ENCODE results near the gene CHRD. TPM values are rescaled to one million over a fixed set of nuclear protein-coding genes. Genes with fewer than 3 reads are reported as not detected.

CHRD gene
- total and polyA plus RNA-seq, 10 of the 15 experiments (the other 5 are each of a cell fraction or from before 2014, with no cell fraction given) = not detected

DNA sequence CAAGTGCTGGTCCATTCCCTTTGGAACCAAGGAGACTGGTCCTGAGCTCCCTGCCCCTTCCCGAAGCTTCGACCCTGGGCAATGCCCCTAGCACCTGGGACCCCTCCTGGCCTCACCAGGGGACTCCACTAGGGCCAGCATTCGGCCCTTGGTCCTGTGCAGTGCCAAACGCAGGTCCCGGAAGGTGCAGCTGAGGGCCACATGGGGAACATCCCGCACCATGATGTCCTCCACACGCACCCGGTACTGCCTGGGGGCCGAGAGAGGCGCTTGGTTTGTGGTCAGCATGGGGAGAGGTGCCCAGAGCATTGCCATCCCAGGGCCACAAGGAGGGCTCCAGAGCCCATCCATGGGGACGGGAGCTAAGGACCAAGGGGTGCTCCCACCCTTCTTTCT lies 26.3 kb upstream of the CHRD start:
- TF ChIP-seq POLR2AphosphoS5 (IDR thresholded peaks at IDR 0.05; ENCODE audit: low read length) = no peak
- TF ChIP-seq WRNIP1 (IDR thresholded peaks at IDR 0.05; ENCODE audit: borderline replicate concordance, low read depth, low read length) = no peak
- TF ChIP-seq, protein P1, sequence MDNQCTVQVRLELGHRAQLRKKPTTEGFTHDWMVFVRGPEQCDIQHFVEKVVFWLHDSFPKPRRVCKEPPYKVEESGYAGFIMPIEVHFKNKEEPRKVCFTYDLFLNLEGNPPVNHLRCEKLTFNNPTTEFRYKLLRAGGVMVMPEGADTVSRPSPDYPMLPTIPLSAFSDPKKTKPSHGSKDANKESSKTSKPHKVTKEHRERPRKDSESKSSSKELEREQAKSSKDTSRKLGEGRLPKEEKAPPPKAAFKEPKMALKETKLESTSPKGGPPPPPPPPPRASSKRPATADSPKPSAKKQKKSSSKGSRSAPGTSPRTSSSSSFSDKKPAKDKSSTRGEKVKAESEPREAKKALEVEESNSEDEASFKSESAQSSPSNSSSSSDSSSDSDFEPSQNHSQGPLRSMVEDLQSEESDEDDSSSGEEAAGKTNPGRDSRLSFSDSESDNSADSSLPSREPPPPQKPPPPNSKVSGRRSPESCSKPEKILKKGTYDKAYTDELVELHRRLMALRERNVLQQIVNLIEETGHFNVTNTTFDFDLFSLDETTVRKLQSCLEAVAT (IDR thresholded peaks at IDR 0.05) = no peak
- TF ChIP-seq CREB1 (IDR thresholded peaks at IDR 0.05; ENCODE audit: low read depth) = no peak
- no peak for TF ChIP-seq ZBTB33 (IDR thresholded peaks at IDR 0.05)
- no peak for TF ChIP-seq EGR1 (IDR thresholded peaks at IDR 0.05; ENCODE audit: borderline replicate concordance in 1 of 2, low read depth in 2 of 2, low read length in 2 of 2)
- TF ChIP-seq ZNF217 (IDR thresholded peaks at IDR 0.05) = no peak
- no peak for TF ChIP-seq POU2F2 (IDR thresholded peaks at IDR 0.05; ENCODE audit: borderline replicate concordance, low read depth, low read length)
- no peak for TF ChIP-seq STAT1 (conservative IDR thresholded peaks at IDR 0.05)
- no peak for TF ChIP-seq NR2C1 (IDR thresholded peaks at IDR 0.05)
- TF ChIP-seq TCF7 (IDR thresholded peaks at IDR 0.05; ENCODE audit: borderline replicate concordance) = no peak
- in situ Hi-C loops (cut with MboI) = no loop called here
- RAD21 ChIA-PET (ENCODE audit: unreplicated experiment) = interaction anchor here (1.2 to 2.6 kb wide), 2 partner anchors 18 to 161 kb away, joined by 9 to 11 read pairs; no protein-coding TSS in a partner anchor

More for the DNA sequence above, 26.3 kb upstream of the CHRD start:
- H3K27me3 ChIP-seq (replicated peaks in 1 of 2; ENCODE audit: control insufficient read depth in 2 of 2, insufficient read depth in 2 of 2, low read length in 1 of 2) = no peaks in the 10 kb centered on the region; a peak in 1 of 4 replicates
- ChIA-PET POLR2A (no interaction called here), CTCF (interaction anchor here (0.6 to 3.7 kb wide), 17 partner anchors 8 to 458 kb away, joined by 3 to 26 read pairs (median 4); no protein-coding TSS in a partner anchor), SMC1A (ENCODE audit: uncharacterized antibody, unreplicated experiment) (no interaction called here)
- no peak overlapping the region for H3K4me2 ChIP-seq (ENCODE audit: control insufficient read depth, insufficient read depth)
- FAIRE-seq (no peak), ATAC-seq (no peak), DNase-seq (ENCODE audit: low read depth, low spot score) (no peak)
- BruUV-seq (replicated peaks) = no TSS peak
- H3K36me3 ChIP-seq (ENCODE audit: control insufficient read depth in 2 of 2, insufficient read depth in 2 of 2, low read length in 1 of 2) = no peaks in the 10 kb centered on the region
- 37% methylated on average over 11 of the region's 11 CpGs for WGBS (ENCODE audit: insufficient coverage, insufficient replicate concordance, low lambda C conversion rate, missing lambda C conversion rate)
- H3K4me3 ChIP-seq = no peak overlapping the region
- no peaks in the 10 kb centered on the region for H3K9me3 ChIP-seq (replicated peaks; ENCODE audit: control insufficient read depth, insufficient read depth, low read length)
- H3K4me1 ChIP-seq (ENCODE audit: control insufficient read depth, insufficient read depth, low read length) = no peaks in the 10 kb centered on the region
- H3K79me2 ChIP-seq (ENCODE audit: control insufficient read depth, insufficient read depth, low read length) = no peaks in the 10 kb centered on the region
- intact Hi-C loops (cut with micrococcal nuclease; ENCODE audit: unreplicated experiment) = no loop called here
- no peak overlapping the region for H3K27ac ChIP-seq (ENCODE audit: control insufficient read depth, insufficient read depth)
- H2AFZ ChIP-seq (ENCODE audit: control insufficient read depth, low read depth, low read length) = no peak overlapping the region
- H4K20me1 ChIP-seq (ENCODE audit: control insufficient read depth, insufficient read depth) = no peaks in the 10 kb centered on the region
- no peak overlapping the region for H3K9ac ChIP-seq (ENCODE audit: control insufficient read depth, insufficient read depth, low read length)

Measured in GM12878 (cell line).